ENCODE measurements around the gene TSPAN13.

GRCh38 chr7:16812542-16813231 lies 59.1 kb downstream of the TSPAN13 start:
- TF ChIP-seq REST (IDR thresholded peaks at IDR 0.05; ENCODE audit: insufficient read depth in 1 of 2, low read depth in 2 of 2, low read length in 1 of 2) (no peak), CTCF (IDR thresholded peaks at IDR 0.05) (no peak), POLR2AphosphoS5 (IDR thresholded peaks at IDR 0.05; ENCODE audit: low read depth, low read length) (no peak), TCF7L2 (IDR thresholded peaks at IDR 0.05; ENCODE audit: low read depth, low read length) (no peak), SIN3A (IDR thresholded peaks at IDR 0.05; ENCODE audit: borderline replicate concordance, insufficient read depth, low read depth, low read length) (no peak)
